Measurements from ENCODE around the gene ATP9B.

The ATP9B gene

DNA sequence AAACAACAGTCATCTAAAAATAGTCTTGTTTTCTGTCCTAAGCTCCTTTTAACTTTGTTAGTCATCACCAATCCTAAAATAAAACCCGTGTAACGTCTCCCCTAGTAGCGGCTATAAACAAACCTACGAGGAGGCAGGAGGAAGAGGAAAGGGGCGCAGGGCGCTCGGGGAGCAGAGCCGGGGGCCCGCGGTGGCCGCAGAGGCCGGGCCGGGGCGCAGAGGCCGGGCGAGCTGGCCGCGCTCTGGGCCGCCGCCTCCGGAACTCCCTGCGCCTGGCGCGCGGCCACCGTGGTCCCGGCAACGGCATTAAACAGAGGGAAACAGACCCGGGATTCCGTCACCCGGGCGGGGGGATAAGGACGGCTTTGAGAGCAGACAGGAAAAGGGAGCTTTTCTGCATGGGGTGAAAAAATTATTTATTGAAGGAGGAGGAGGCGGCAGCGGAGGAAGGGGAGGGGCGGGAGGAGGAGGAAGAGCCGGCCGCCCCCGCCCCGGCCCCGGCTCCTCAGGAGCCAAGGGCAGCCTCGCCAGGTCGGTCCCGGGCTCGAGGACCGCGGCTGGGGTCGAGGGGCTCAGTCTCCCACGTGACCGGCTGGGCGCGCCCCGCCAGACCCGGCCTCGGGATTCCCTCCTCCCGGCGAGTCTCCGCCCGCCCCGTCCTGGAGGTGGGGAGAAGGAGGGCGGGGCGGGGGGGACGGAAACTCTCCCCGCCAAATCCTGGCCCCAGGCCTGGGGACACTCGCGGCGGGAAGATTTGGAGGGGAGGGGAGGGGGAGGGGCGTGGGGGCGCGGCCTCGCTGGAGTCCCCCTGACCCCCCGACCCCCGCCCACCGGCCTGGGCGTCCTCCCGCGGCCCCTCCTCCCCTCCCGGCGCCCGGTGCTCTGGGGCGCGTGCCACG is 324.7 kb downstream of the ATP9B start:
- no peak for TF ChIP-seq CTCF (IDR thresholded peaks at IDR 0.05; ENCODE audit: low read depth, low read length)

DNA sequence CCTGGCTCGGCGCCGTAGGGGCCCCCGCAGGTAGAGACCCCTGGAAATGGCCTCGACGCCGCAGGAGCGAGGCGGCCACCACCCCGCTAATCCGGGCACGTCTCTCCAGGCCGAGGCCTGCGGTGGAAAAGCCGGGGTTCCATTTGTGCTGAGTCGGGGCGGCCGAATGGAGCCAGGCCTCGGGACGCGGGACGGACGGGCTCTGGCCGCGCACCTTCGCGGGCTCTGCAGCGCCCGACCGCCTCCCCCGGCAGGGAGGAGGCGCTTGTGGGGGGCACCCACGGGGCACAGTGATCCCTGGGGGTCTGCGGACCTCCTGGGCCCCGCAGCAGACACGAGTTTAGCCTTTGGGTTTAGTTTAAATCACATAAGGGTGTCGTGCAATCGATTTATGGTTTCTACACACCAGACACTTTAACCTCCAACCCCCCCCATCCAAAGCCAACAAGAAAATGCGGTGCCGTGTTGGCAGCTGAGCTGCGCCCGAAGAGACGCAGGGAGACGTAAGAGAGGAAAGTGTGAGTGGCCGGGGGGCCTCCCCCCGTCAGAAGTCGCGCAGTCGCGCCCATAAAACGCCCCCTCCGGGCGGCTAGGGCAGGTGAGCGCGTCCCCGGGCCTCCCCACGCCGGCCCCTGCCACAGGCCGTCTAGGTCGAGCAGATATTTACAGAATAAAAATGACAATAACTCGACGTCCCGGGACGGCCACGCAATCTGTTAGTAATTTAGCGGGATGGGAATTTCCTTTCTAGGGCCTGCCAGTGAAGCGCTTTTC is 325.5 kb downstream of the ATP9B start:
- no peak for TF ChIP-seq CTCF (IDR thresholded peaks at IDR 0.05; ENCODE audit: low read depth, low read length)
- no peak overlapping the region for H3K4me3 ChIP-seq (ENCODE audit: low read depth, low read length)

More for the DNA sequence above, 324.7 kb downstream of the ATP9B start:
- peak overlapping the region; percentile 57 for H3K4me3 ChIP-seq (ENCODE audit: low read depth, low read length)

DNA sequence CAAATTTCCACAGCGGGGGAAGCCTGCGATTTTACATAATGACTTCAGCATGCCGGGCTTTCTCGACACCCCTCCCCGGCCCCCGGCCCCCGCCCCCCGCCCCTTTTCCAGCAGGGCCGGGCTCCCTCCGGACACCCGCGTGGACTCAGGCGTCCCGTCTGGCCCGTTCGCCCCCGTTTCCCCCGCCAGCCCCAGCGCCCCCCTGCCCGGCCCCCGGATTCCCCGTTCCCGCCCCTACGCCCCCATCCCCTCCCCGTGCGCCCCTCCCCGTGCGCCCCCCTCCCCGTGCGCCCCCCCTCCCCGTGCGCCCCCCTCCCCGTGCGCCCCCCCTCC is 326.1 kb downstream of the ATP9B start:
- no peak for TF ChIP-seq CTCF (IDR thresholded peaks at IDR 0.05; ENCODE audit: low read depth, low read length)

GRCh38 chr18:79395761-79396404 is 326.7 kb downstream of the ATP9B start, which contains the start of gene NFATC1:
Gene NFATC1 (plus strand): TSS chr18:79395930. CDS start chr18:79396225, 295 bp downstream.
- H3K4me3 ChIP-seq (ENCODE audit: low read depth, low read length), result peak within 1 kb of the TSS; percentile 40
- no peak for TF ChIP-seq CTCF (IDR thresholded peaks at IDR 0.05; ENCODE audit: low read depth, low read length)

More for the DNA sequence above, 326.1 kb downstream of the ATP9B start:
- H3K4me3 ChIP-seq (ENCODE audit: low read depth, low read length), result no peak overlapping the region

DNA sequence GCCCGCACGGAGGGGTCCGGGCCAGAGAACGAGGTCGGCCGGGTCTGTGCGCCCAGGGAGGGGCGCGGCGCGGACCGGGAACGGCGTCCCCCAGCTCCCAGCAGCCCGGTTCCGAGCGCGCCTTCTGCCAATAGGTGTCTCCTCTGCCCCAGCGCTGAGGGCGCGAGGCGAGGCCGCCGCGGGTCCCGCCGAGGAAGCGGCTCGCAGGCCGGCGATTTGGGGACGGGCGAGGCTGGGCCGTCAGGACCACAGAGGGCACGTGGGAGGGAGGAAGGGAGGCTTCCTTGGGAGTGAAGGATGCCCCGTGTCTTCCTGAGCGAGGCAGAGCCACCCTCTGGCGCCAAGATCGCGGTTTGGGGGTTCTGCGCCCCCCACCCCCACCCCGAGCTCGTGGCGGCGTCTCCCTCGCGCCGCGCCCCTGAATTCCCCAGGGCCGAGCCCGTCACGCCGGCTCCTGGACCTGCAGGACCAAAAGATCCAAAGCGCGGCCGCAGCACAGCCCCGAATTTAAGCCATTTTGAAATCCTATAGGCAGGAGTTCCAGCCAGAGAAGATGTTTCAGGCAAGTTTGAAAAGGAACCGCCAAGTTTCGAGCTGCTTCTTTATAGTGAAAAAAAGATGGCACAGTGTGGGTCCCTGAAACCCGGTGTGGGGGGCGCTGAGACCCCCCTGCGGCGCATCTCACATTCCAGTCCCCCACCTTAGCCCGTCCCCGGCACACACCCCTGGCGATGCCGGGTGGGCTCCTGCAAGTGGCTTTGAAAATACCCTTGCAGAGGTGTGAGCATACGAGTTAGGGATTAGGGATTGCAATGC is 327.4 kb downstream of the ATP9B start:
- no peak for TF ChIP-seq CTCF (IDR thresholded peaks at IDR 0.05; ENCODE audit: low read depth, low read length)

DNA sequence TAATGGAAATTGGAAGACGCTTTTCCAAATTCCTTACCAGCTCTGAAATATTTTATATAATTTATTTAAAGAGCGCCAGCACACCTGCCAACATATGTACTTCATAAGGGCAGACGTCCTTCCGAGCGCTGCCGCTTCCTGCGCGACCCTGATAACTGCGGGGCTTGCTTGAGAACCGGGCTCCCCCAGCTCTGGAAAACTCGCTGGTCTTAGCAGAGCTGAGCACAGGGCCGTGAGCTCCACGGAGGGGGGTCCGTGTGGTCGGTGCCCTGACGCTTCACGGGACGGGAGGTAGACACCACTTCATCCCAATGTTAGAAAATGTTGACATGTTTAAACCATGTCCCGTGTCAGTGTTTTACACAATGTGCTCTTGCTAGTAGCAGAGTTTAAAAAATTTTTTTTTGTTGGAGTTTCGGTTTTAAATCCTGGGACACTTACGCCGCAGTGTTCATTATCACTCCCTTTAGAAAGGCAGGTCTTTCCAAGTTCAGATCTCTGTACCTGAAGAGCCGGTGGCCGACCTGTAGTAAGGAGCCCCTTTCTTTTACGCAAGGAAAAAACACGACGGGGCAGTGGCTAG is 328.1 kb downstream of the ATP9B start:
- no peak for TF ChIP-seq CTCF (IDR thresholded peaks at IDR 0.05; ENCODE audit: low read depth, low read length)
- no peak overlapping the region for H3K4me3 ChIP-seq (ENCODE audit: low read depth, low read length)

More for the DNA sequence above, 327.4 kb downstream of the ATP9B start:
- 0 out of 2 replicates have a peak overlapping the region, but pooled peaks have one; percentile 14 for H3K4me3 ChIP-seq (ENCODE audit: low read depth, low read length)

Data from WI38 (cell line).